ENCODE measurements around the gene ST3GAL4.

Gene ST3GAL4

GRCh38 chr11:126452241-126453101 lies 97.0 kb downstream of the ST3GAL4 start:
- DNase-seq (ENCODE audit: low spot score) = no peak

- DNase-seq (ENCODE audit: low spot score) = no peak
Measured at GRCh38 chr11:126456089-126456488, 100.6 kb downstream of the ST3GAL4 start.

DNA sequence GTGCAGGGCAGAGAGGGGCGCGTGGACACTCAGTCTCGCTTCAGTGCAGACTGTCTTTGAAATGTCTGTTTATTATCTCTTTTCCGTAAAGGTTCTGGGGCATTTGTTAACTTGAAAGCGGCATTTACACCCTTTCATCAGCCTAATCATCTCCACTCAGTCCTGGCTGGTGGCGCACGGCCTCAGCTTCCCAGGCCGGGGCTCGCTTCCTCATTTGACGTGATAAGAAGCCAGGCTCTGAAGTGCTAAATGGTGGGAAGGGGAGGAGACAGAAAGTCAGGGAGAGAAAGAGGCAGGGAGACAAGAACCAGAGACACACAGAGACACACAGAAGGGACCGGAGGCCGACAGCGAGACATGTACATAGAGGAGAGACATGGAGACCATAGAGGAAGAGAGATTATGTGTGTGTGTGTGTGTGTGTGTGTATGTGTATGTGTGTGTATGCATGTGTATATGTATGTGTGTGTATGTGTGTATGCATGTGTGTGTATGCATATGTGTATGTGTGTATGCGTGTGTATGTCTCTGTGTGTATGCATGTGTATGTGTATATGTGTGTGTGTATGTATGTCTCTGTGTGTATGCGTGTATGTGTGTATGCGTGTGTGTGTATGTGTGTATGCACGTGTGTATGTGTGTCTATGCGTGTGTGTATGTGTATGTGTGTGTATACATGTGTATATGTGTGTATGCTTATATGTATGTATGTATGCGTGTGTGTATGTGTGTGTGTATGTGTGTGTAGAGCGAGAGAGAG lies 101.5 kb downstream of the ST3GAL4 start:
- no peak for DNase-seq (ENCODE audit: low spot score)

DNA sequence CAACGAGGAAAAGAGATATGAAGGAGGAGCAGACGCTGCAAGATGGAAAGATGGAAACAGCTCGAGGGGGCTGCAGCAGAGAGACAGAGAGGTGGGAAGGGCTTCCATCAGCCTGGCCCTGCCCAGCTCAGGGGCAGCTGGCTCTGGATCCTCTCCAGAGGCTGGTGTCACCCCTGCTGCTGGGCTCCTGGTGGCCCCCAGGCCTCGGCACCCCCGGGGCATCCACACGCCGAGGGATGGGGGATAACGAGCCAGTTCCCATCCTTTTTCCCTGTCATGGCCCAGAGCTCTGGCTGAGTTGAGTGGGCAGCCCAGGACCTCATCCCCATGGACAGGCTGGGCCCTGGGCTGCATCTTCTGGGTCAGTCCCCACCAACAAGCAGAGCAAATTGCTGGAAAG lies 102.3 kb downstream of the ST3GAL4 start:
- DNase-seq (ENCODE audit: low spot score) = no peak

- no peak for DNase-seq (ENCODE audit: low spot score)
Measured at GRCh38 chr11:126459691-126460281, 104.3 kb downstream of the ST3GAL4 start.

- DNase-seq (ENCODE audit: low spot score) = no peak
Measured at GRCh38 chr11:126460417-126461095, 105.1 kb downstream of the ST3GAL4 start.

GRCh38 chr11:126461096-126461440 lies 105.6 kb downstream of the ST3GAL4 start:
- DNase-seq (ENCODE audit: low spot score) = no peak

GRCh38 chr11:126461996-126462395 lies 106.5 kb downstream of the ST3GAL4 start:
- DNase-seq (ENCODE audit: low spot score) = no peak

DNA sequence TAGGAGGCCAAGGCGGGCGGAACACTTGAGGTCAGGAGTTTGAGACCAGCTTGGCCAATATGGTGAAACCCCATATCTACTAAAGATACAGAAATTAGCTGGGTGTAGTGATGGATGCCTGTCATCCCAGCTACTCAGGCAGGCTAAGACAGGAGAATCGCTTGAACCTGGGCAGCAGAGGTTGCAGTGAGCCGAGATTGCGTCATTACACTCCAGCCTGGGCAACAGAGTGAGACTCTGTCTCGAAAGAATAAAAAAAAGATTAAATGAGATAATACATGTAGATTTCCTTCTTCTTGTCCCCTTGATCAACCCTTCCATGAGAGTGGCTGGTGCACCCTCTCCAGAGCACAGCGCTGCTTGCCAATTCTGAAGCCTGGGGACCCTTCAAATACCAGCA lies 106.9 kb downstream of the ST3GAL4 start:
- no peak for DNase-seq (ENCODE audit: low spot score)

All from hematopoietic multipotent progenitor cell treated with erythropoietin and hydrocortisone succinate and interleukin-3 and kit ligand, for 17 days (in vitro differentiated cells).